GF-D8 (cell line): ENCODE measurements around the gene WNT9A.
"Not testable (repeated sequence)": the region's sequence is repeated elsewhere in the genome, so short reads cannot be mapped to it uniquely, and the experiment has no call there.

ENCODE experiments used
- DNase-seq: peaks from one replicate; lab custom pipeline; 2025; lab: John Stamatoyannopoulos, UW

The WNT9A gene

DNA sequence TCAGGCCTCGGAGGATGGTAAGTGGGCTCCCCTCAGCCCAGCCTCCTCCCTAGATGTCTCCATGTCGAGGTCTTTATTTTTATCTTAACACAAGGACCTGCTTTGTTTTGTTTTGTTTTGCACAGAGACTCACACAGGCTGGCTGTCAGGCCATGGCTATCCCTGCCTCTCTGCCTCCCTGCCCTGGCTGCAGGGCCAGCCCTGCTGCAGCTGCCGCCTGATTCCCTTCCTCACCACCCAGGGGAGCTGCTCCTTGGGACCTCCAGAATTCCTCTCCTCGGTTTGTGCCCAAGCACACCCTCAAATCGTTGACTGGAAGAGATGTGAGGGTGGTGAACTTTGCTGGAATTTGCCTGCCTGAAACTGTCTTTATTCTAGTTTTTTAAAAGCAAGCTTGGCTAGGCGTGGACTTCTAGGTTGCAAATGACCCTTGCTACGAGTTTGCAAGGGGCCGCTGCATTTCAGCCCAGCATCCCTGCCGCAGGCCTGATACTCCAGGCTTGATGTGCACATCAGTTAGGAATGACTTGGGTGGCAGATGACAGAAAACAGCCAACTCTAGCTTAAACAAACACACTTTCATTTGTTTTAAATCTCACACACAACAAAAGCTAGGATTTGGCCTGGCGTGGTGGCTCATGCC lies 37.1 kb downstream of the WNT9A start:
- no peak for DNase-seq

DNA sequence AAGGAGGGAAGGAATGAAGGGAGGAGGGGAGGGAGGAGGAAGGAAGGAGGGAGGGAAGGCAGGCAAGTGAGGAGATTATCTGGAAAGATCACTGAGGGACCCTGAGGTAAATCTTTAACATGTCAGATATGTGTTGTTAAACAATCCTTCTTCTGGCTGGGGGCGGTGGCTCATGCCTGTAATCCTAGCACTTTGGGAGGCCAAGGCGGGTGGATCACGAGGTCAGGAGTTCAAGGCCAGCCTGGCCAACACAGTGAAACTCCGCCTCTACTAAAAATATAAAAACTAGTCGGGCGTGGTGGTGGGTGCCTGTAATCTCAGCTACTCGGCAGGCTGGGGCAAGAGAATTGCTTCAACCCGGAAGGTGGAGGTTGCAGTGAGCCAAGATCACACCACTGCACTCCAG lies 37.8 kb downstream of the WNT9A start:
- not testable (repeated sequence) for DNase-seq

DNA sequence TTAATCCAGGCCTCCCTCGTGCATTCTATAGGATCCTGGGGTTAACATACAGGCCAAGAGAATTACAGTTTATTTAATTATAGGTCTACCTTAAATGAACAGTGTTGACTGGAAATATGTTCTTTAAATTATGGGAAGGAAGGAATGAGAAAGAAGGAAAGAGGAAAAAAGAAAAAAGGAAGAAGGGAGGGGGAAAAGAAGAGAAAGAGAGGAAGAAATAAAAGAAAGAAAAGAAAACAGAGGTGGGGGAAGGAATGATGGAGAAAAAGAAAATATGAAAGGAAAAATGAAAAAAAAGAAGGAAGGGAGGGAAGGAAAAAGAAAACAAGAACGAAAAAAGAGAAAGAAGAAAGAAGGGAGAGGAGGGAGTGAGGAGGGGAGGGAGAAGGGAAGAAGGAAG lies 38.5 kb downstream of the WNT9A start:
- no peak for DNase-seq

DNA sequence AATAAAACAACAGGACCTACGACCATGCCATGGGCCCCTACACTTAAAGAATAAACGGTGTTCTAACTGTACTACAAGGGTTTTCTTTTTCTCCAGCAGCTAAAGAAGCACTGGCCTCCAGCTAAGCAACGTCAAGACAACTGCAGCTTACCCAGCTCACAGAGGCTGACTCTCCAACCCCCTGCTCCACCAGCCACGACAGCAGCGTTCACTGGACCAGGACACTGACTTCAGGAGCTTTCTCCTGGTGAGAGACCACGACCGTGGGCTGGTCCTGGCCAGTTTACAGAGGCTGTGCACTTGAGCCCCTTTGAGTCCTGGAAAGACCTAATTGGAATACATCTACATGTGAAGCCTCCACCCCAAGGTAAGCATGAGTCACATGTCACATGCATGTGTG lies 39.4 kb downstream of the WNT9A start:
- DNase-seq, result no peak

DNA sequence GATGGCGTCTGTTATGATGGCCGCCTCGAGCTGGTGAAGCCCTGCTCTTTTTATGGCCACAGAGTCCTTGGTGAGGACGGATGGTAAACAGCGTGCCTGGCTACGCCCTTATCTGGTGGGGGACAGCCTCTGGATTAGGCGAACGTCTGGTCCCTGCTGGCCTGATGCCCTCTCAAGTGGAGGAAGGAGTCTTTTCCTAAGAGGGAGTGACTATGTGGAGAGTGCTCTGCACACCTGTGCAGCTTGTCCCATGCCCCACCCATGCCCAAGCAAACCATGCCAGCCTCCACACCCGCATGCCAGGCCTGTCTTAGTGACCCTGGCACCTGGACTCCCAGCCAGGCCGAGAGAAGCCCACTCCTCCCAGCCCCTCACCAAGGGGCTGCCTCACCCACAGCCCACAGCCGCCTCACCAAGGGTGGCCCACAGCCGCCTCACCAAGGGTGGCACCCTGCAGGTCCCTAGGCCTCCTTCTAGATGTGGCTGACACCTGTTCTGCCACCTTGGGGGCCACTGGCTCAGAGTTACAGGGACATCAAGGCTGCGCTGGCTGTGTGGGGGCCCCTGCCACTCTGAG lies 40.2 kb downstream of the WNT9A start:
- no peak for DNase-seq

DNA sequence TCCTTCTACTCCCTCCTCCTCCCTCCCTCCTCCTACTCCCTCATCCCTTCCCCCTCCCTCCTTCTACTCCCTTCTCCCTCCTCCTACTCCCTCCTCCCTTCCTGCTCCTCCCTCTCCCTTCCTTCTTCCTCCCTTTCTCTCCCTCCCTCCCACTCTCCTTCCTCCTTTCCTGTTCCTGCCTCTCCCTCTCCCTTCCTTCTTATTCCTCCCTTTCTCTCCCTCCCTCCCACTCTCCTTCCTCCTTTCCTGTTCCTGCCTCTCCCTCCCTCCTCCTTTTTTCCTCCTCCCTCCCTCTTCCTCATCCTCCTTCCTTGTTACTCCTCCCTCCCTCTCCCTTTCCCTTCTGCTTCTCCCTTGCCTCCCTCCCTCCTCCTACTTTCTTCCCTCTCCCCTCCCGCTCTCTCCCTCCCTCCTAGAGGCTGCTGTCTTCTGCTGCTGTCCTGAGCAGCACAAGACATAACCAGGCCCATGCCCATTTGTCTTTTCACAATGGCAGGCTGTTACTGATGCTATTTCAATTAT lies 41.1 kb downstream of the WNT9A start:
- no peak for DNase-seq

DNA sequence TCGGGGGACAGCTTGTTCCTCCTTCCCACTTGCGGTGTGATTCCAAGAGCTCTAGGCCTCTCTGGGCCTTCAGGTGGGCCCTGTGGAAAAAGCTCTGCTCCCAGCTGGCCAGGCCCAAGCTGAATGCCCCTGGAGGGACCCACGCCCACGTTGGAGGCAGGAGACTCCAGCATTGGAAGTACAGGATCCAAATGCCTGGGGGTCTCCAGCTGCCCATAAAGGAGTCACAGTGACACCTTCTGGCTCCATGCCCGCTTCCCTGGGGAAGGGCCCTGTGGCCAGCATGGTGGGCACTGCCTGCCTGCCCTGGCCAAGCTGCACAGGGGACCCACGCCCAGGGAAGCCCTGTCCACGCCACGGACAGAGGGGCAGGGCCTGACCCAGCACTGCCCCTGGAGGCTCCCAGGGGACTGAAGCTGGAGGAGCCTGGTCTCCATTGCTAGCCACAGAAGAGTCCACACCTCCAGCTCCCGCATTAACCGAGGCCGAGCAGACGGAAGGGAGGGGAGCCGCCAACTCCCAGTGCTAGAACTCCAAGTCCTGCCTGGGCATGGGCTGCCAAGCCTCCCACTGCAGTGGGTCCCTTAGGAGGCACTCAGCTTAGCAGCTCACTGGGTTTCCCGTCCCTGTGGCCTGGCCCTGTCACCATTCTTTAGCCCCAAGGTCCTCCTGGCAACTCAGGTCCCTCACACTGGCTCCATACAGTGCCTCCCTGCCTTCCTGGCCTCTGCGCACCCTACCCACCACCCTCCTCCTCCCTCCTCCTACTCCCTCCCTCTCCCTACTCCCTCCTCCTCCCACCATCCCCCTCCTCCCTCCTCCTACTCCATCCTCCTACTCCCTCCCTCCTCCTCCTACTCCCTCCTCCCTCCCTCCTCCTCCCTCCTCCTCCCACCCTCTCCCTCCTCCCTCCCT lies 41.9 kb downstream of the WNT9A start:
- no peak for DNase-seq

DNA sequence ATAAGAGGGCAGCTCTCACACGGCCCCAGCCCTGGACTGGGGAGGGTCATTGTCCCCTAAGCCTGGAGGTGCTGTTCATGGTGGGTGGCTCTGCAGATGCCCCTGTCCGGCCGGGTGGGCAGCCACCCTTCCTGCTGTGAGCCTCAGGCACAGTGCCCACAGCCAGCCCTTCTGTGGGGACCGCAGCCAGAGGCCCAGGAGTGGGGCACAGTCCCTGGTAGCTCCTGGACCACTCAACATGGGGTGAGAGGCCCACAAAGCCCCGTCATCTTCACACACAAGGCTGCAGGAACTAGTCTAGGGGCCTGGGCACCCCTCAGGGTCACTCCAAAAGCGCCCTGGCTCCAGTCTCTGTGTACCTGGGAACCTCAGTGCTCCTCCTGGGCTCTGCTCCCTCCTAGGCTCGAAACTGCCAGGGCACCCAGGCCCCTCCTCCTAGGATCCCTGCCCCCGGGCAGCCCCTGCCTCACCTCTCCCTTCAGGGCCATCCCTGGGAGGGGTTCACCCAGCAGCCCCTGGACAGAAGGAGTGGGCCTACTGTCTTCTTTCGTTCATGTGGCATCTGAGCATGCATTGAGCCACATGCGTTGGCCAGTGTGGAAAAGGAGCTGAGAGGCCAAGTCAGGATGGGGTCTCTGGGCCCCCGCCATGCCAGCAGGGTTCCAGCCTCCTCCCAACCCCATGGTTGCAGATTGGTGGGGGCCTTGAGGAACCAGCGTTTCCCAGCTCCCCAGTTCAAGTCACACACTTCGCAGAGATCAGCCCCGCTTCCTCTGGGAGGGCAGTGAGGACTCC lies 43.0 kb downstream of the WNT9A start:
- DNase-seq, result no peak

DNA sequence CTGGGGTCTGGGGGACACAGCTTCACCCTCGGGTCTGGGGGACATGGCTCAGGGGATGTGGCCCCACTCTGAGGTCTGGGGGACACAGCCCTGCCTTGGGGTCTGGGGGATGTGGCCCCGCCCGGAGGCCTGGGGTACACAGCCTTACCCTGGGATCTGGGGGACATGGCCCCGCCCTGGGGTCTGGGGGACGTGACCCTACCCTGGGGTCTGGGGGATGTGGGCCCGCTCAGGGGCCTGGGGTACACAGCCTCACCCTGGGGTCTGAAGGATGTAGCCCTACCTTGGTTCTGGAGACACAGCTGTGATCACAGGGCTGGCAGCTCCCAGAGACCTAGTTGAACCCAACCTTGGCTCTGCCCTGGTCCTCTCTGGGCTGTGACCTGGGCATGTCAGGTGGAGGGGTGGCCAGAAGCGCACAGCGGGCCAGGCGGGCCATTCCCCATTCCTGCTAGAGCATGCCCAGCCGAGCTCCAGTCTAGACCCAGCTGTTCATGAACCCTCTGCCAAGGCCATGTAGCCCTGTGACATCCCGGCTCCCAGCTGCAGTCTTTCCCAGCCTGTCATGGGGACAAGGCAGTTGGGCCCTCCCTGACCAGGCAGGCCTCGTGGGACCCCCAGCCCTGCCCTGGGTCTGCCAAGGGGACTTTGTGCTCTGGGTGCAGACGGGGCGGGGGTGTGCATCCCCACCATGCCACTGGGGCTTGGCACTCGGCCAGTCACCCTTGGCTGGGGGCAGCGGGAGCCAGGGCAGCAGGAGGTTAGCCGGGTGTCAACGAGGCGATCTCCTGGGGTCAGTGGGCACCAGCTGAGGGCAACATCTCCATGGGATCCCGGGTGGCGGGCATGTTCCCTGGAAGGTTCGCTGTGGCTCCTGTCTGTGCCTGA lies 43.9 kb downstream of the WNT9A start:
- no peak for DNase-seq

DNA sequence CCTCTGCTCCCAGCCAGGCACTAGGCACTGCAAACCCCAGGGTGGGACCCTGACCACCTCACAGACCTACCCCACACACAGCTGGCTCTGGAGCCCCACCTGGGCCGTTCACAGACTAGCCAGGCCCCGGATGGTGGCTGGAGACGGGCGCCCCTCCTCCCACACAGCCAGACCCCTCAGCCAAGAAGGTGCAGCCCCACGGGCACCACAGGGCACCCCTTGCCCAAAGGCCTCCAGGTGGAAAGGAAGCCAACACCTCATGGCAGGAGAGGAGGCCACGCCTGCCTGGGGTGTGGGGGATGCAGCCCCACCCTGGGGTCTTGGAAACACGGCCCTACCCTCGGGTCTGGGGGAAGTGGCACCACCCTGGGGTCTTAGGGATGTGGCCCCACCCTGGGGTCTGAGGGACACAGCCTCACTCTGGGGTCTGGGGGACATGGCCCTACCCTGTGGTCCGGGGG lies 44.6 kb downstream of the WNT9A start:
- DNase-seq, result no peak

DNA sequence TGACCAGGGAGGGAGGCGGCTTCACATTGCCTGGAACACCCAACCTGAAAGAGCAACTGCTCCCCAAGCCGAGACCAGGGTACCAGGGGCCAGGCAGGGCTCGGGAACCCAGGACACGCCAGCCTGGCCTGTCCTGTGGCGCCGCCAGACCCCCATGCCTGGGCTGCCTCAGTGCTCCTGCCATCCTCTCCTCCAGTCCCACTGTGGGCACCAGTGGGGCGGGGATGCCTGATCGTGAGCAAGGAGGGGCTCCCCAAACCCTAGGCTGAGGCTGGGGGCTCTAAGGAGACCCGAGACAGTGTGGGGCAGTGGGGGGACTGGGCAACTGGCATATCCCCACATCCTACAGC lies 45.1 kb downstream of the WNT9A start:
- DNase-seq, result no peak

DNA sequence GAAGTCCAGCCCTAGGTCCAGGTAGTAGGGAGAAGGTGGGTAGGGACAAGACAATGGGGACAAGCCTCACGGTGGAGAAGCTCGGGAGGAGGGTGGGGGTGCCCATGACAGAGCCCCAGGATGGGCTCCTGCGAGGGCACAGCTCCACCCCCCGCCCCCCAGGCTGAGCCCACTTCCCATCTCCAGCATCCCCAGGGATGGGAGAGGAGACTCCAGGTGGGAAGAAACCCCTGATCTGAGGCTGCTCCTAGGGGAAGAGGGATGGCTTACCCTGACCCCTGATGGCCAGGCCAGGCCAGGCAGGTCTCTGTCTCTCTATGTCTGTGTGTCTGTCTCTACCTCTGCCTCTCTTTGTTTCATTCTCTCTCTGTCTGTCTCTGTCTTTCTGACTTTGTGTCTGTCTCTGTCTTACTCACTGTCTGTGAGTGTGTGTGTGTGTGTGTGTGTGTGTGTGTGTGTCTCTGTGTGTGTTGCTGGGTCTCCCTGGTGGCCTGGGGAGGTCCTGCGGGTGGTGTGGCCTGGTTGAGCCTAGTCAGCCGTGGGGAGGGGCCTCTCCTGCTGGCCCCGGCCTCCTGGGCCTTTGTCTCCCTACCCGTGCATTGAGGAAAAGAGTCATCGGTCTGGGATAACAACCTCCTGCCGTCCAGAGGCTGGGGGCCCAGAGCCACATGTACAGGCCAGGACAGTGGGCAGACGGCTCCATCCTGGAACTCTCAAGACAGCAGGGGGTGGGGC lies 45.7 kb downstream of the WNT9A start:
- DNase-seq, result no peak

DNA sequence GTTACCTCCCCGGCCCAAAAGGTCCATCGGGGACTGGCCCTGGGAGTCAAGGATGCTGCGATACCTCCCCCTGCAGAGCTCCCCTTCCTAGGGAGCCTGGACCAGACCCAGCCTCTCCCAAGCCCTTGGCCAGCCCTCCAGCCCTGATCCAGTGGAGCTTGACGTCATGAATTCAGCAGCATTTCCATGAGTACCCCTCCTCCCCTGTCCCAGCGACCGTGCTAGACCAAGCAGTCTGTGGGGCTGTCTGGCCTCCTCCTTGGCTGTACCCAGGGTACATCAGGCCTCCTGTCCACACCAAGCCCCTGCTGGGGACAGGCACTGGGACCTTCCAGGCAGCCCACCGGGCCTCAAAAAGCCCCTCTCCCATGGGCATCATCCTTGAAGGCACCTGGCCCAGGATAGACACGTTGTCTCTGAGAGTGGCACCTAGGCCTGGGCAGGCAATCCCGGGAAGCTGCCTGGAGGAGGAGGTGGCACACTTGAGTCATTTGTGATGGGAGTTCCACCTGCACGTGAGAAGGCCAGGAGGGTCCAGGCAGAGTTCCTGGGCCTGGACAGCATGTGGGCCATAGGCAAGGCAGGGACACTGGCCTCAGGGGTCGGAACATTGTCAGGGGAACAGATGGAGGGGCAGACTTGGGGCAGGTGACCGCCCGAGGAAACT lies 46.4 kb downstream of the WNT9A start:
- DNase-seq, result no peak

DNA sequence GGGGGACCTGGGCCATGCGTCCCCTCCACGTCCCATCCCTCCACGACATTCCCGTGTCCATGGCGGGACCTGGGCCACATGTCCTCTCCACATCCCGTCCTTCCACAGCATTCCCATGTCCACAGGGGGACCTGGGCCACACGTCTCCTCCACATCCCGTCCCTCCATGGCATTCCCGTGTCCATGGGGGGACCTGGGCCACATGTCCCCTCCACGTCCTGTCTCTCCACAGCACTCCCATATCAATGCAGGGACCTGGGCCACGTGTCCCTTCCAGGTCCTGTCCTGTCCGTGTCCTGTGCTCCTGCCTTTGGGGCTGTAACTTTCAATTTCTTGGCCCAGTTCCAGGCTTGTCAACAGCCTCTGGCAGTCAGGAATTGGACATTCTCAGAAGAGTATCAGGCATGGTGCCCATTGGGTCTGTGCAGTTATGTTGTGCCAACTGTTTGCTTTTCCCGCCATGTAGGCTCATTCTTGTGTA lies 47.1 kb downstream of the WNT9A start:
- DNase-seq, result no peak

DNA sequence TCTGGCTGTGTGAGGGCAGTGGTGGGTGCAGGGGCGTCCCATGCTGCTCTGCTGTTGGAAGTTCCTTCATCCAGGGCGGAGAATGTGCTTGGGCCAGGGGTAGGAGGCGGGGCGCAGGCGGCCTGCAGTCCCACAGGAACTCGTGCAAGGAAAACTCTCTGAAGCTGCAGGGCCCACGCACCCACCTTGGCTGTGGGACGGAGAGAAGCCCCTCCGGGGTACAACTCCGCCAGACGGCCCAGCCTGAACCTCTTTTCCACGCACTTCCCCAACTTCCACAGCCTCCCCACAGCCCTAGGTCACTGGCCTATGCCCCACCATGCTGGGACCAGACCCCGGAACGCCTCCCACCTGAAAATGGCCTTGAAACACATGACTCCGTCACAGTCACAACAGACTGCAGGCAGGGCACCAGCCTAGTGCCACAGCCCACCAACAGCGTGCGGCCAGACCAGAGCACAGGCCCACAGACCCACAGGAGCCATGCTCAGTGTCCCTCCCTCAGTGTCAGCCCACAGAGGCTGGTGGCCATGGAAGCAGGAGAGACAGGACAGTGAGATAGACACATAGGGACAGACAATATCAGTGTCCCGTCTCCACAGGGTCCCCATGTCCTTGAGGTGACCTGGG lies 47.8 kb downstream of the WNT9A start:
- no peak for DNase-seq

DNA sequence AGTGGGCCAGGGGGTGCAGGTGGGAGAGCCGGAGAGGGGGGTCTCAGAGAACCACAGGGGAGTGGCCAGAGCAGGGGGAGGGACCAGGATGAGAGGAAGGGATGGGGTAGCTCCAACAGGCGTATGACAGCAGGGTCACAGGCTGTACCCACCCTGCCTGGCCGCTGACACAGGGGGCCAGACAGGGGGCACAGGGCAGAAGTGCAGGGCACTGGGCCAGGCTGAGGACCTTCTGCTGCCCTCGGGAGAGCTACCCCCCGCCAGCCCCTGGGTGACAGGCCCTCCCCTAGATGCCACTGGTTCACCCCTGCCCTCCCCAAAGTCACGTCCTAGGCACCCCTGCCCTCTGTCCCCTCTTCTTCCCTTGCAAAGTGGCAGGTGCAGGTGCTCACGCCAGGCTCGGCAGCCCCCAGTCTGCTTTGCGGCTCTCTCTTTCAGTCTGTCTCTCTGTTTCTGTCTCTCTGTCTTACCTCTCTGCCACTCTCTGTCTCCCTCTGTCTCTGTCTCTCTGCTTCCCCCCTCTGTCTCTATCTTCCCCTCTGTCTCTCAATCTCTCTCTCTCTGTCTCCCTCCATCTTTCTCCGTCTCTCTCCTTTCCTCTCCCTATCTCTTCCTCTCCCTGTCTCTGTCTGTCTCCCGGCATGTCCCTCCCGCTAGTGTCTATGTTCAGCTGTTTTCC lies 48.5 kb downstream of the WNT9A start:
- DNase-seq, result no peak

DNA sequence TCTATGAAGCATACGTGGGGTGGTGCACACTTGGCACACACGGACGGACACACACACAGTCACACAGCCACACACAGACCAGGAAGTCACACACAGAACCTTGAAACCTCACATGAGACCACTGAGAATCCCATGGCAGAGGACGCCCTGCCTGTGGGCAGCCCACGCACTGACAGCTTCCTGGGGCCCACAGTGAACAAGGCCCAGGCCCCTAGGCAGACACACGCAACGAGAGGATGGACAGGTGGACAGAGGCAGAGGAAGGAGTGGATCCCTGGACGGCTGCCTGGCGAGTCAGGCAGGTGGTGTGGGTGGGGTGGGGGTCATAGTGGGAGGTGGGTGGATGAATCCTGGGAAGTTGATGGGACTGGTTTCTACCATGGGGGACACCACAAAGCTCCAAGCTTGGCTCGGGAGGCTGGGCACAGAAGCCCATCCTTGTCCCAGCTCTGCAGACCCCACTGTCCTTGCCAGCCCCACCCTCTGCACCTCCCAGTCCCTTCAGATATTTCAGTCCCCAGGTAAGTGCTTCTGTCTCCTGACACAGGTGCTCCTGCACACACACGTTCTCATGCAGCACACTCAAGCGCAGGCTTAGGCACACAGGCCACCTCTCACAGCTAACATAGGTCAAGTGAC lies 49.1 kb downstream of the WNT9A start:
- no peak for DNase-seq
